22Rv1 (cell line): Measurements from ENCODE around the gene ANGPTL2.
"Not testable (repeated sequence)": the region's sequence is repeated elsewhere in the genome, so short reads cannot be mapped to it uniquely, and the experiment has no call there.

Source experiments
- H3K27ac ChIP-seq: fragments of 450-650 bp; 2 replicates; pipeline ENCODE4 v1.5.1; 2017
- ZFX ChIP-seq: fragments of 450-650 bp; IDR thresholded peaks from 2 replicates; pipeline ENCODE4 v1.6.1; 2017; ENCODE audit warnings: antibody characterized with exemption, borderline replicate concordance
- TF ChIP-seq, protein P1 (sequence below): fragments of 450-650 bp; IDR thresholded peaks from 2 replicates; pipeline ENCODE4 v1.5.1; 2017; ENCODE audit warnings: mild to moderate bottlenecking

The ANGPTL2 gene, protein sequence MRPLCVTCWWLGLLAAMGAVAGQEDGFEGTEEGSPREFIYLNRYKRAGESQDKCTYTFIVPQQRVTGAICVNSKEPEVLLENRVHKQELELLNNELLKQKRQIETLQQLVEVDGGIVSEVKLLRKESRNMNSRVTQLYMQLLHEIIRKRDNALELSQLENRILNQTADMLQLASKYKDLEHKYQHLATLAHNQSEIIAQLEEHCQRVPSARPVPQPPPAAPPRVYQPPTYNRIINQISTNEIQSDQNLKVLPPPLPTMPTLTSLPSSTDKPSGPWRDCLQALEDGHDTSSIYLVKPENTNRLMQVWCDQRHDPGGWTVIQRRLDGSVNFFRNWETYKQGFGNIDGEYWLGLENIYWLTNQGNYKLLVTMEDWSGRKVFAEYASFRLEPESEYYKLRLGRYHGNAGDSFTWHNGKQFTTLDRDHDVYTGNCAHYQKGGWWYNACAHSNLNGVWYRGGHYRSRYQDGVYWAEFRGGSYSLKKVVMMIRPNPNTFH

DNA sequence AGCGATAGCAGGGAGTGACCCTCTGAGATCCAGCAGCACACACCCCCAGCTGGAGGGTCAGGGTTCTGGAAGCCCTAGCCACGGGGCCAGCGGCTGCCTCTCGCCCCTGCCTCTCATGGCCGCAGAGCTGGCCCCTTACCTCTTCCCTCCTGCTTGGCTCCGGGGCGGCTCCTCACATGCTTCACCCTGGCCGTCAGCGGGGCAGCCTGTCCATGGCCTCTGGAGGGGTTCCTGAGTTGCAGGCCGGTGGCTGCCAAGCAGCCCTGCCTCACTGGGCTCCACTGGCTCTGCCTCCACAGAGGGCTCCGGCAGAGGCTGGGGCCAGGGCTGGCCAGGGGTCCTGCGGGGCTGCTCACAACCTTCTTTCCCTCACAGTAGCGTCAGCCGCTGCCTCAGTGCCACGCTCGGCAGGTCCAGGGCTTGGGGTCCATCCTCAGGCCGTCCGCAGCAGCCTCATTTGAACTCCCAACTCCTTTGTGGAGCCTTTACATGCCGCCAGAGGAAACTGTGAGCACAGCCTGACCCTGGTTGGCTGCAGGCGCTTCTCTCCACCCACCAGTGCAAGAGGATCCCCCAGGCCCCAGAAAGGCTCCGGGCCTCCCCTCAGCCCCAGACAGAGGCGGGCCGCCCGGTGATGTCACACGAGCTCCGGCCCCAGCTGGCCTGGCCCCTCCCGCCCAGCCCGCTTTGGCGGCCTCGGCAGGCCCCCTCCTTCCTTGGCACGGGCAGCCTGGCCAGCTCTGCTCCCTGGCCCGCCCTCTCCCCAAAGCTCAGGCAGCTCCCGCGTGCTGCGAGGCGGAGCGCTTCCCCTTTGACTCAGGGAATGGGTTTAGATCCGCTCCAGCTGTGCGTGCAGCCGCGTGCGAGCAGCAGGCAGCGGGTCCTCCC lies at the start of gene ANGPTL2:
TSS of gene ANGPTL2 (minus strand) at position 460 of the 888 bp plus-strand sequence. CDS start 13,904 bp downstream, outside the sequence.
- no peak for TF ChIP-seq ZFX
- TF ChIP-seq, protein P1, sequence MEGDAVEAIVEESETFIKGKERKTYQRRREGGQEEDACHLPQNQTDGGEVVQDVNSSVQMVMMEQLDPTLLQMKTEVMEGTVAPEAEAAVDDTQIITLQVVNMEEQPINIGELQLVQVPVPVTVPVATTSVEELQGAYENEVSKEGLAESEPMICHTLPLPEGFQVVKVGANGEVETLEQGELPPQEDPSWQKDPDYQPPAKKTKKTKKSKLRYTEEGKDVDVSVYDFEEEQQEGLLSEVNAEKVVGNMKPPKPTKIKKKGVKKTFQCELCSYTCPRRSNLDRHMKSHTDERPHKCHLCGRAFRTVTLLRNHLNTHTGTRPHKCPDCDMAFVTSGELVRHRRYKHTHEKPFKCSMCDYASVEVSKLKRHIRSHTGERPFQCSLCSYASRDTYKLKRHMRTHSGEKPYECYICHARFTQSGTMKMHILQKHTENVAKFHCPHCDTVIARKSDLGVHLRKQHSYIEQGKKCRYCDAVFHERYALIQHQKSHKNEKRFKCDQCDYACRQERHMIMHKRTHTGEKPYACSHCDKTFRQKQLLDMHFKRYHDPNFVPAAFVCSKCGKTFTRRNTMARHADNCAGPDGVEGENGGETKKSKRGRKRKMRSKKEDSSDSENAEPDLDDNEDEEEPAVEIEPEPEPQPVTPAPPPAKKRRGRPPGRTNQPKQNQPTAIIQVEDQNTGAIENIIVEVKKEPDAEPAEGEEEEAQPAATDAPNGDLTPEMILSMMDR = no peak
- H3K27ac ChIP-seq = no peak within 1 kb of the TSS

DNA sequence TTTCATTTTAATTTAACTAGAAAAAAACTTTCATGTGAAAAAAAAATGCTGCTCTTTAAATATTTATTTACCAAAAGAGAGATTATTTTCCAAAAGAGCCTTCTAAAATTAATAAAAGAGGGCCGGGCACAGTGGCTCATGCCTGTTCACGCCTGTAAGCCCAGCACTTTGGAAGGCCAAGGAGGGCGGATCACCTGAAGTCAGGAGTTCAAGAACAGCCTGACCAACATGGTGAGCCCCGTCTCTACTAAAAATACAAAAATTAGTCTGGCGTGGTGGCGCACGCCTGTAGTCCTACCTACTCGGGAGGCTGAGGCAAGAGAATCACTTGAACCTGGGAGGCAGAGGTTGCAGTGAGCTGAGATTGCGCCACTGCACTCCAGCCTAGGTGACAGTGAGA lies 48.9 kb upstream of the ANGPTL2 start:
- H3K27ac ChIP-seq = not testable (repeated sequence)

DNA sequence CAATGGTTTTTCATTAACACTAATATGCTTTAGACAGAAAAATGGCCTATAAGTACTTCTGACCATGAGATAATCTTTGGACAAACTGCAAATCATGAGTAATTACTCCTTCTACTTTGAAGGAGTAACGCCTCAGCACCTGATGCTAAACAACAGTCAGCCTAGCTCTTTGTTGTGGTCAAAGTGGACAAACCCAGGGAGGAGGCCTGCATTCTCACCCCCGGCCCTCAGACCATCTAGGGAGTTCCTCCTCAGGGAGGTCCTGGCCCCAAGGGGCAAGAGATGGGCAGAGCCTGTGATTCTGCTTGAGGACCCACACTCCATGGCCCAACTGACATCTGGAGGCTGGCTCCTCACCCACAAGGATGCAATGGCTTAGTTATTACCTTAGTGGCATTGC lies 48.2 kb upstream of the ANGPTL2 start:
- TF ChIP-seq ZFX = no peak
- TF ChIP-seq, protein P1 = no peak
- H3K27ac ChIP-seq = no peak overlapping the region

DNA sequence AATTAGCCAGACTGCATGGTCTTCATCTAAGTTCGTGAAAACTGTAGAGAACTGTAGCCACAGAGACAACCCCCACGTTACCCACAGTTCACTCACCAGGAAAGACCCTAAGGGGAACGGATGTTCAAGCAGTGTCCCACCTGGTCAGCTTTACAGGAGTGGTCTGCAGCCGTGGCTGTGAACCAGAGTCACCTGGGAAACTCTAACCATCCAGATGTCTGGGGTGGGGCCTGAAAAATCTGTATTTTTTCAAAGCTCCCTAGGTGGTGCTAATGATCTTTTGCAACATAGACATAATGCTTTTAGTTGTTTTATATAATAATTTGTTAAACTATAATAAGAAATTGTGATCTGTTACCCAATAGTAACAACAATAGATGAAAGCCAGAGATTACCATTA lies 47.7 kb upstream of the ANGPTL2 start:
- no peak overlapping the region for H3K27ac ChIP-seq
- TF ChIP-seq, protein P1 = no peak
- TF ChIP-seq ZFX = no peak

DNA sequence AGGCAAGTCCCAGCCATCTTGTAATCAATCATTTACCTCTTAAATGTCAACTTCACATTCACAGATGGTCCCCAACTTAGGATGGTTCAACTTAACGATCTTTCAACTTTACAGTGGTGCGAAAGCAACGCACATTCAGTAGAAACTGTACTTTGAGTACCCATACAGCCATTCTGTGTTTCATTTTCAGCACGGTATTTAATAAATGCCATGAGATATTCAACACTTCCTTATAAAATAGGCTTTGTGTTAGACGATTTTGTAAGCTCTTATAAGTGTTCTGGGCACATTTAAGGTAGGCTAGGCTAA lies 47.1 kb upstream of the ANGPTL2 start:
- no peak overlapping the region for H3K27ac ChIP-seq

DNA sequence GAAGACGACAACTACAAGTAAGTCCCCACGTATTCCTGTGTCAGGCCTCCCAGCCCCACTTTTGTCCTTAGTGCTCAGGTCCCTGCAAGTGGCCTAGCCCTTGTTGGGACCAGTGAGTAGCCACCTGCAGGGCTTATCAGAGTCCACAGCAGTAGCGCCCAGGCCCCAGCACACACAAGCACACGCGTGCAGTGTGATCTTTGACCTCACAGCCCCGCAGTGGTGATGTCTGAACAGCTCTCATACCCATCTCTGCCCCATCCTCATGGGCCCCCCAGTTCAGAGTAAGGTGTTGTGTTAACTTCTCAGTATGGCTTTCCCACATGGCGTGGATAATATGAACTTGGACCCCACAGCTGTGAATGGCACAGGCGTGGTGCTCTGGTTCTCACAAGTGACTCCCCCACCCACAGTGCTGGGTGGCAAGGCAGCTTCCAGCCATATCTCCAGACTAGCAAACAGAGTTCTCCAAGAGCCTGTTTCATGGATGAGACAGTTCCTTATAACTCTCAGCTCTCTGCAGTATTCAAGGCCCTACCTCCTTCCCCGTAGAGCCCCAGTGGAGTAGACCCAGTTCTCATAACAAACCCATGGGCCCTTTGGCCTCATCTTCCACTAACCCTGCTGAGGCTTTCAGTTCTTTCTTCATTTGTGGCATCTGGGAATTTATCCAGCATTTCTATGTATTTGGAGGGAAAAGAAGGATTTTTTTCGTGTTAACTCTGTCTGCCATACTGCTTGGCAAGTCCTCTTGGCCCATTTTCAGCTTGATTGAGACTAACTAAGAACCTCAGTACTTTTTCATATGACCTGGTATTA lies 46.5 kb upstream of the ANGPTL2 start:
- no peak overlapping the region for H3K27ac ChIP-seq

More for the DNA sequence above, 47.1 kb upstream of the ANGPTL2 start:
- no peak for TF ChIP-seq ZFX
- TF ChIP-seq, protein P1 = no peak

More for the DNA sequence above, 46.5 kb upstream of the ANGPTL2 start:
- TF ChIP-seq, protein P1 = no peak
- no peak for TF ChIP-seq ZFX
